IMR-90 (cell line): ENCODE results near the gene NDRG4. TPM values are rescaled to one million over a fixed set of nuclear protein-coding genes. Genes with fewer than 3 reads are reported as not detected.

Experiments
- ATAC-seq: fragments of 200-7000 bp; cut with Tn5 transposase; 2 replicates; pipeline ENCODE4 v1.9.1; 2020; ENCODE audit warnings: low read depth, mild to moderate bottlenecking, moderate library complexity
- BruUV-seq: library from RNA; stranded (reverse); fragments of 400-500 nt; replicated peaks from 2 replicates; lab custom pipeline; 2021; lab: Mats Ljungman, UMichigan
- CTCF ChIA-PET: fragments of 300-600 bp; formaldehyde crosslinking; extraction: SDS; loops from one replicate; lab custom pipeline; 2021; ENCODE audit warnings: antibody characterized with exemption; lab: Yijun Ruan, JAX
- POLR2A ChIA-PET: fragments of 300-600 bp; sonication (Branson Sonifier 250); formaldehyde crosslinking; loops from one replicate; lab custom pipeline; 2022; ENCODE audit warnings: antibody characterized with exemption; ENCODE audit not compliant: unreplicated experiment; lab: Charles Lee
- DNase-seq: peaks from one replicate; pipeline ENCODE4 v3.0.0; 2013
- H2AFZ ChIP-seq: replicated peaks from 2 replicates; pipeline ENCODE3; 2013; ENCODE audit warnings: low read length, mild to moderate bottlenecking; ENCODE audit not compliant: poor library complexity
- H2AK5ac ChIP-seq: 2 replicates; pipeline ENCODE4 v1.6.1; 2013; ENCODE audit warnings: low read depth, low read length, inconsistent platforms
- H2AK9ac ChIP-seq: replicated peaks from 2 replicates; pipeline ENCODE3; 2013; ENCODE audit warnings: mild to moderate bottlenecking, low read depth, low read length, moderate library complexity; ENCODE audit not compliant: poor library complexity
- H2BK120ac ChIP-seq: 2 replicates; pipeline ENCODE4 v1.6.1; 2013; ENCODE audit warnings: low read depth, low read length, inconsistent platforms
- H2BK15ac ChIP-seq: 3 replicates; pipeline ENCODE4 v1.6.1; 2013; ENCODE audit warnings: low read depth, low read length, inconsistent platforms
- H2BK20ac ChIP-seq: 2 replicates; pipeline ENCODE4 v1.6.1; 2013; ENCODE audit warnings: low read depth, mild to moderate bottlenecking, inconsistent platforms, low read length, moderate library complexity
- H2BK5ac ChIP-seq: 2 replicates; pipeline ENCODE4 v1.6.1; 2013; ENCODE audit warnings: mild to moderate bottlenecking, low read depth, low read length, inconsistent platforms; ENCODE audit not compliant: poor library complexity, severe bottlenecking
- H3K14ac ChIP-seq: replicated peaks from 2 replicates; pipeline ENCODE4 v1.6.1; 2013; ENCODE audit warnings: low read depth, low read length, inconsistent platforms
- H3K18ac ChIP-seq: 2 replicates; pipeline ENCODE4 v1.6.1; 2013; ENCODE audit warnings: low read depth, low read length, control low read depth
- H3K23ac ChIP-seq: 2 replicates; pipeline ENCODE4 v1.6.1; 2013; ENCODE audit warnings: low read depth, low read length, inconsistent platforms
- H3K27ac ChIP-seq: 2 replicates; pipeline ENCODE4 v1.5.1; 2013; ENCODE audit warnings: mild to moderate bottlenecking, control low read depth, low read length; ENCODE audit not compliant: insufficient read depth
- H3K27me3 ChIP-seq: 2 replicates; pipeline ENCODE4 v1.6.1; 2013; ENCODE audit warnings: low read length; ENCODE audit not compliant: control insufficient read depth, insufficient read depth
- H3K36me3 ChIP-seq: 2 replicates; pipeline ENCODE4 v1.6.1; 2013; ENCODE audit warnings: low read length, mixed read lengths; ENCODE audit not compliant: control insufficient read depth, insufficient read depth
- H3K4ac ChIP-seq: 2 replicates; pipeline ENCODE4 v1.6.1; 2013; ENCODE audit warnings: low read depth, low read length, inconsistent platforms
- H3K4me1 ChIP-seq: 2 replicates; pipeline ENCODE4 v1.6.1; 2013; ENCODE audit warnings: low read length, mixed read lengths; ENCODE audit not compliant: control insufficient read depth, insufficient read depth
- H3K4me2 ChIP-seq: 2 replicates; pipeline ENCODE4 v1.6.1; 2013; ENCODE audit warnings: low read depth, mild to moderate bottlenecking, control low read depth, low read length, moderate library complexity
- H3K4me3 ChIP-seq: 2 replicates; pipeline ENCODE4 v1.5.1; 2013; ENCODE audit warnings: low read depth, mild to moderate bottlenecking, control low read depth, low read length, moderate library complexity; ENCODE audit not compliant: insufficient read depth
- H3K56ac ChIP-seq: 2 replicates; pipeline ENCODE4 v1.6.1; 2013; ENCODE audit warnings: low read length, inconsistent platforms; ENCODE audit not compliant: insufficient read depth; ENCODE audit errors: extremely low read depth
- H3K79me1 ChIP-seq, 2 experiments: 2 replicates each; pipeline ENCODE4 v1.6.1; 2013; ENCODE audit warnings: low read length in 2 of 2, inconsistent platforms in 1 of 2, low read depth in 1 of 2
- H3K9ac ChIP-seq: 2 replicates; pipeline ENCODE4 v1.6.1; 2013; ENCODE audit warnings: low read depth, low read length, control low read depth
- H3K9me1 ChIP-seq: 2 replicates; pipeline ENCODE4 v1.6.1; 2013; ENCODE audit warnings: low read length, inconsistent platforms; ENCODE audit not compliant: insufficient read depth
- H3K9me3 ChIP-seq: 2 replicates; pipeline ENCODE4 v1.6.1; 2013; ENCODE audit warnings: low read length; ENCODE audit not compliant: control insufficient read depth, insufficient read depth
- H4K20me1 ChIP-seq: 2 replicates; pipeline ENCODE4 v1.6.1; 2013; ENCODE audit warnings: low read length, inconsistent platforms; ENCODE audit not compliant: insufficient read depth
- H4K5ac ChIP-seq: 2 replicates; pipeline ENCODE4 v1.6.1; 2013; ENCODE audit warnings: mild to moderate bottlenecking, low read depth, low read length, control low read depth
- H4K8ac ChIP-seq, 2 experiments: 2 replicates each; pipeline ENCODE4 v1.6.1; 2013; ENCODE audit warnings: low read depth in 2 of 2, low read length in 2 of 2, control low read depth in 1 of 2, inconsistent platforms in 1 of 2
- H4K91ac ChIP-seq: 2 replicates; pipeline ENCODE4 v1.6.1; 2013; ENCODE audit warnings: low read depth, low read length, inconsistent platforms; ENCODE audit not compliant: insufficient read depth
- BHLHE40 ChIP-seq: fragments of 150-350 bp; IDR thresholded peaks from 2 replicates; pipeline ENCODE4 v1.6.1; 2016; ENCODE audit warnings: mild to moderate bottlenecking, low read depth, low read length
- CEBPB ChIP-seq: IDR thresholded peaks from 2 replicates; pipeline ENCODE4 v1.6.1; 2012; ENCODE audit warnings: low read depth, low read length, improper control_type of control experiment
- CHD1 ChIP-seq: IDR thresholded peaks from 2 replicates; pipeline ENCODE4 v1.6.1; 2012; ENCODE audit warnings: low read depth, low read length, improper control_type of control experiment
- FOS ChIP-seq: fragments of 150-350 bp; IDR thresholded peaks from 2 replicates; pipeline ENCODE4 v1.6.1; 2016; ENCODE audit warnings: low read depth, low read length
- MAFK ChIP-seq: IDR thresholded peaks from 2 replicates; pipeline ENCODE4 v1.6.1; 2012; ENCODE audit warnings: low read depth, low read length, improper control_type of control experiment
- MAZ ChIP-seq: IDR thresholded peaks from 2 replicates; pipeline ENCODE4 v1.6.1; 2012; ENCODE audit warnings: low read depth, mild to moderate bottlenecking, low read length, improper control_type of control experiment, moderate library complexity, borderline replicate concordance
- MXI1 ChIP-seq: IDR thresholded peaks from 2 replicates; pipeline ENCODE4 v1.6.1; 2012; ENCODE audit warnings: low read depth, mild to moderate bottlenecking, low read length, moderate library complexity, borderline replicate concordance
- NFE2L2 ChIP-seq: fragments of 150-350 bp; IDR thresholded peaks from 2 replicates; pipeline ENCODE4 v1.6.1; 2016; ENCODE audit warnings: low read depth, mild to moderate bottlenecking, low read length
- POLR2A ChIP-seq: IDR thresholded peaks from 2 replicates; pipeline ENCODE4 v1.6.1; 2012; ENCODE audit warnings: mild to moderate bottlenecking, low read depth, low read length
- RAD21 ChIP-seq: IDR thresholded peaks from 2 replicates; pipeline ENCODE4 v1.6.1; 2012; ENCODE audit warnings: low read length, improper control_type of control experiment
- RCOR1 ChIP-seq: IDR thresholded peaks from 2 replicates; pipeline ENCODE4 v1.6.1; 2012; ENCODE audit warnings: mild to moderate bottlenecking, low read length, improper control_type of control experiment; ENCODE audit not compliant: insufficient replicate concordance
- RFX5 ChIP-seq: IDR thresholded peaks from 2 replicates; pipeline ENCODE4 v1.8.0; 2012; ENCODE audit warnings: low read depth, mild to moderate bottlenecking, low read length, moderate library complexity
- SMC3 ChIP-seq: fragments of 150-350 bp; IDR thresholded peaks from 2 replicates; pipeline ENCODE4 v1.6.1; 2016; ENCODE audit warnings: low read depth, mild to moderate bottlenecking, antibody characterized with exemption, low read length, moderate library complexity
- WGBS, 2 experiments: methylation state at CpG; one replicate each; pipeline versions ENCODE4 v1.1.5 to v1.1.7; 2013; ENCODE audit warnings: missing lambda C conversion rate in 2 of 2; ENCODE audit not compliant: insufficient read length in 1 of 2; ENCODE audit errors: extremely low coverage in 2 of 2; 5-methylcytosine and 5-hydroxymethylcytosine counted together
- dilution Hi-C: fragments of 300-500 bp; cut with HindIII; formaldehyde crosslinking; loops from one replicate; pipeline ENCODE4 v1.14.3; 2018; ENCODE audit warnings: low sequenced_read_pairs; ENCODE audit not compliant: unreplicated experiment
- in situ Hi-C: fragments of 300-500 bp; cut with MboI; formaldehyde crosslinking; loops from 3 replicates; pipeline ENCODE4 v1.14.3; 2019; ENCODE audit warnings: low sequenced_read_pairs, inconsistent platforms, mixed read lengths
- intact Hi-C: fragments of 100-400 bp; cut with micrococcal nuclease; formaldehyde crosslinking; loops from 2 replicates; pipeline ENCODE4 v1.10.0; 2022
- polyA plus RNA-seq, 3 experiments: library from polyadenylated mRNA; depleted of rRNA; stranded (reverse); fragments of >200 nt; gene quantifications; 2 replicates each; pipeline ENCODE4 v1.2.3, GENCODE V29; 2012; ENCODE audit warnings: low replicate concordance in 1 of 3
- total RNA-seq: library from RNA; depleted of rRNA; stranded (reverse); fragments of >200 nt; gene quantifications from 2 replicates; pipeline ENCODE4 v1.2.3, GENCODE V29; 2012
- TF ChIP-seq, protein P1 (sequence below): fragments of 150-350 bp; IDR thresholded peaks from 2 replicates; pipeline ENCODE4 v1.6.1; 2017; ENCODE audit warnings: mild to moderate bottlenecking, antibody characterized with exemption, low read length, low read depth
- TF ChIP-seq, protein P2 (sequence below): conservative IDR thresholded peaks from 2 replicates; pipeline ENCODE4 v1.5.1; 2012; ENCODE audit warnings: mild to moderate bottlenecking, low read depth, low read length, improper control_type of control experiment
- TF ChIP-seq, protein P3 (sequence below): fragments of 150-350 bp; IDR thresholded peaks from 2 replicates; pipeline ENCODE4 v1.6.1; 2016; ENCODE audit warnings: low read depth, mild to moderate bottlenecking, low read length, moderate library complexity, borderline replicate concordance

Gene NDRG4
- total and polyA plus RNA-seq, 2 of the 4 experiments (the other 2 are of a cell fraction) = 10.9 to 23.5 TPM

DNA sequence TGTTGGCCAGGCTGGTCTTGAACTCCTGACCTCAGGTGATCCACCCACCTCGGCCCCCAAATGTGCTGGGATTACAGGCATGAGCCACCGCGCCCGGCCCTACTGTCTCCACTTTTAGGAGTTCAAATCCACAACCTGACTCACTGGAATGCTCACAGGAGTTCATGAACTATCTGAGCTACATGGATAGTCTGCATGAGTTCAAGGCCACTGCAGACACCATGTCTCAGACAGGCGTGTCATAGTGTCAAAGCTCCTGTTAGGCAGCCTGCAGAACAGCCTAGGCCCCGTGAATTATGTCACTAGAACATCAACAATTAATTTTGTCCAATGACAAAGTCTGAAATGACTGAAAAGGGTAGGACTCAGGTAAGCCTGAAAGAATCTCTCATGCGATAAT is 38.3 kb upstream of the NDRG4 start:
- Histone ChIP-seq H3K9me1 (no peaks in the 10 kb centered on the region), H3K9me3 (no peaks in the 10 kb centered on the region), H3K4ac (no peak overlapping the region), H3K4me2 (no peak overlapping the region), H2AK9ac (no peak overlapping the region), H4K8ac (no peak overlapping the region), H3K18ac (no peak overlapping the region), H2AFZ (no peak overlapping the region), H3K79me1 (no peaks in the 10 kb centered on the region), H3K36me3 (no peaks in the 10 kb centered on the region), H4K5ac (no peak overlapping the region), H3K27me3 (peaks cover 53% of the 10 kb centered on the region), H2BK5ac (no peak overlapping the region), H2BK20ac (no peak overlapping the region), H3K4me3 (no peak overlapping the region), H4K91ac (no peak overlapping the region), H3K27ac (no peak overlapping the region), H3K56ac (no peak overlapping the region), H3K4me1 (no peaks in the 10 kb centered on the region), H2BK120ac (no peak overlapping the region), H3K23ac (no peak overlapping the region), H4K20me1 (no peaks in the 10 kb centered on the region), H3K14ac (no peak overlapping the region), H2AK5ac (no peak overlapping the region), H2BK15ac (no peak overlapping the region), H3K9ac (no peak overlapping the region)
- intact Hi-C loops (no loop called here), dilution Hi-C loops (no loop called here), in situ Hi-C loops (no loop called here)
- DNase-seq (no peak), ATAC-seq (no peak)
- ChIA-PET CTCF (no interaction called here), POLR2A (no interaction called here)
- TF ChIP-seq CHD1 (no peak), FOS (no peak), RAD21 (no peak), CEBPB (no peak), MXI1 (no peak), MAFK (no peak), POLR2A (no peak), BHLHE40 (no peak), NFE2L2 (no peak), SMC3 (no peak), MAZ (no peak), RFX5 (no peak), RCOR1 (no peak)
- TF ChIP-seq, protein P1, sequence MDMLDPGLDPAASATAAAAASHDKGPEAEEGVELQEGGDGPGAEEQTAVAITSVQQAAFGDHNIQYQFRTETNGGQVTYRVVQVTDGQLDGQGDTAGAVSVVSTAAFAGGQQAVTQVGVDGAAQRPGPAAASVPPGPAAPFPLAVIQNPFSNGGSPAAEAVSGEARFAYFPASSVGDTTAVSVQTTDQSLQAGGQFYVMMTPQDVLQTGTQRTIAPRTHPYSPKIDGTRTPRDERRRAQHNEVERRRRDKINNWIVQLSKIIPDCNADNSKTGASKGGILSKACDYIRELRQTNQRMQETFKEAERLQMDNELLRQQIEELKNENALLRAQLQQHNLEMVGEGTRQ = no peak
- TF ChIP-seq, protein P2, sequence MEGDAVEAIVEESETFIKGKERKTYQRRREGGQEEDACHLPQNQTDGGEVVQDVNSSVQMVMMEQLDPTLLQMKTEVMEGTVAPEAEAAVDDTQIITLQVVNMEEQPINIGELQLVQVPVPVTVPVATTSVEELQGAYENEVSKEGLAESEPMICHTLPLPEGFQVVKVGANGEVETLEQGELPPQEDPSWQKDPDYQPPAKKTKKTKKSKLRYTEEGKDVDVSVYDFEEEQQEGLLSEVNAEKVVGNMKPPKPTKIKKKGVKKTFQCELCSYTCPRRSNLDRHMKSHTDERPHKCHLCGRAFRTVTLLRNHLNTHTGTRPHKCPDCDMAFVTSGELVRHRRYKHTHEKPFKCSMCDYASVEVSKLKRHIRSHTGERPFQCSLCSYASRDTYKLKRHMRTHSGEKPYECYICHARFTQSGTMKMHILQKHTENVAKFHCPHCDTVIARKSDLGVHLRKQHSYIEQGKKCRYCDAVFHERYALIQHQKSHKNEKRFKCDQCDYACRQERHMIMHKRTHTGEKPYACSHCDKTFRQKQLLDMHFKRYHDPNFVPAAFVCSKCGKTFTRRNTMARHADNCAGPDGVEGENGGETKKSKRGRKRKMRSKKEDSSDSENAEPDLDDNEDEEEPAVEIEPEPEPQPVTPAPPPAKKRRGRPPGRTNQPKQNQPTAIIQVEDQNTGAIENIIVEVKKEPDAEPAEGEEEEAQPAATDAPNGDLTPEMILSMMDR = no peak
- TF ChIP-seq, protein P3, sequence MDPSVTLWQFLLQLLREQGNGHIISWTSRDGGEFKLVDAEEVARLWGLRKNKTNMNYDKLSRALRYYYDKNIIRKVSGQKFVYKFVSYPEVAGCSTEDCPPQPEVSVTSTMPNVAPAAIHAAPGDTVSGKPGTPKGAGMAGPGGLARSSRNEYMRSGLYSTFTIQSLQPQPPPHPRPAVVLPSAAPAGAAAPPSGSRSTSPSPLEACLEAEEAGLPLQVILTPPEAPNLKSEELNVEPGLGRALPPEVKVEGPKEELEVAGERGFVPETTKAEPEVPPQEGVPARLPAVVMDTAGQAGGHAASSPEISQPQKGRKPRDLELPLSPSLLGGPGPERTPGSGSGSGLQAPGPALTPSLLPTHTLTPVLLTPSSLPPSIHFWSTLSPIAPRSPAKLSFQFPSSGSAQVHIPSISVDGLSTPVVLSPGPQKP = no peak
- BruUV-seq = no TSS peak
- WGBS, 2 experiments = 90% methylated on average over 4 of the region's 7 CpGs; no CpG with 5 or more reads in 1 of the 2 experiments
